ENCODE measurements around the gene MSI1. TPM values are rescaled to one million over a fixed set of nuclear protein-coding genes. Genes with fewer than 3 reads are reported as not detected.

The MSI1 gene
- polyA plus RNA-seq, 1 experiment, result not detected

GRCh38 chr12:120361506-120362208 lies 7.3 kb downstream of the MSI1 start:
- DNase-seq (ENCODE audit: low read depth), result no peak
- CTCF ChIA-PET, result interaction anchor here (0.9 kb wide), 1 partner anchor 13 kb away, joined by 5 read pairs; no protein-coding TSS in a partner anchor
- POLR2A ChIA-PET, result no interaction called here
- Histone ChIP-seq H3K4me3 (ENCODE audit: low read depth, low read length) (peak overlapping the region; percentile 23; the same call in 1 of the 2 replicates), H3K36me3 (ENCODE audit: control insufficient read depth, insufficient read depth, low read length) (no peaks in the 10 kb centered on the region), H3K27me3 (ENCODE audit: control insufficient read depth, insufficient read depth, low read length) (peaks cover 18% of the 10 kb centered on the region)
- TF ChIP-seq CTCF (IDR thresholded peaks at IDR 0.05; ENCODE audit: insufficient read depth, low read depth, low read length), result no peak

GRCh38 chr12:120359128-120359527 lies 9.8 kb downstream of the MSI1 start:
- Histone ChIP-seq H3K36me3 (ENCODE audit: control insufficient read depth, insufficient read depth, low read length) (no peaks in the 10 kb centered on the region), H3K27me3 (ENCODE audit: control insufficient read depth, insufficient read depth, low read length) (peaks cover 10% of the 10 kb centered on the region), H3K4me3 (ENCODE audit: low read depth, low read length) (no peak overlapping the region)
- DNase-seq (ENCODE audit: low read depth), result no peak
- ChIA-PET POLR2A (no interaction called here), CTCF (interaction anchor here (4.7 kb wide), 1 partner anchor 71 kb away, joined by 27 read pairs; no protein-coding TSS in a partner anchor)
- no peak for TF ChIP-seq CTCF (IDR thresholded peaks at IDR 0.05; ENCODE audit: insufficient read depth, low read depth, low read length)

DNA sequence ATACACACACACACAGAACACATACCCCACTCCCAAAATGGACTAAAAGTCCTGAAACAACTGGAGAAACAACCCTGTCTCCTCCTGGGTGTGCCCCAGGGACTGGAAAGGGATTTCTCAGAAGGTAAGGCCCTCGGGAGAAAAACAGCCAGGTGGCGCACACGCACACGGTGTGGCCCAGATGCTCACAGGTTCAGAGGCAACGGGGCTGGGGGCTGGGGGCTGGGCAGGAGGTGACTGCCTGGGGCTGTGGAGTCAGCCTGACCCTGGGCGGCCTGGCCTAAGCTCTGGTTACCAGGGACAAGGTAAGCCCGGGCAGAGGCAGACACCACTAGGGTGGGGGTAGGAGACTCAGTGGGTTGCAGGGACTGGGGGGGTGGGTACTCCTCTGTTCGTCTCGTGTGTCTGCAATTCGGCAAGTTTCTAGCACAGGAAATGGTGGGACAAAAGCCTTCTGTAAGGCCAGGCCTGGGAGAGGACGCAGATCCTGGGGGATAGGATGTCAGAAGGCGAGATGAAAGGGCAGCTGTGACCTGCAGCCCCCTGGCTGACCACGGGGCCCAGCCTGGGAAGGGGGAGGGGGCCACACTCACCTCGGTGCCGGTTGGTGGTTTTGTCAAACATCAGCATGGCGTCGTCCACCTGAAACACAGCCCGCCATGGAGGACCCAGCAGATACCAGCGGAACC lies 10.4 kb downstream of the MSI1 start:
- Histone ChIP-seq H3K4me3 (ENCODE audit: low read depth, low read length) (no peak overlapping the region), H3K36me3 (ENCODE audit: control insufficient read depth, insufficient read depth, low read length) (no peaks in the 10 kb centered on the region), H3K27me3 (ENCODE audit: control insufficient read depth, insufficient read depth, low read length) (peaks cover 8% of the 10 kb centered on the region)
- no peak for TF ChIP-seq CTCF (IDR thresholded peaks at IDR 0.05; ENCODE audit: insufficient read depth, low read depth, low read length)
- ChIA-PET CTCF (interaction anchor here (4.7 kb wide), 1 partner anchor 72 kb away, joined by 27 read pairs; no protein-coding TSS in a partner anchor), POLR2A (no interaction called here)
- DNase-seq (ENCODE audit: low read depth), result no peak

GRCh38 chr12:120357104-120357503 lies 11.9 kb downstream of the MSI1 start:
- Histone ChIP-seq H3K4me3 (ENCODE audit: low read depth, low read length) (no peak overlapping the region), H3K36me3 (ENCODE audit: control insufficient read depth, insufficient read depth, low read length) (no peaks in the 10 kb centered on the region), H3K27me3 (ENCODE audit: control insufficient read depth, insufficient read depth, low read length) (peaks cover 4% of the 10 kb centered on the region; the same call in 1 of the 2 replicates)
- no peak for DNase-seq (ENCODE audit: low read depth)
- CTCF ChIA-PET, result interaction anchor here (0.6 to 4.7 kb wide), 18 partner anchors 9 to 1514 kb away, joined by 3 to 27 read pairs (median 4); partner anchors contain the start of gene COX6A1
- POLR2A ChIA-PET, result no interaction called here
- TF ChIP-seq CTCF (IDR thresholded peaks at IDR 0.05; ENCODE audit: insufficient read depth, low read depth, low read length), result no peak

DNA sequence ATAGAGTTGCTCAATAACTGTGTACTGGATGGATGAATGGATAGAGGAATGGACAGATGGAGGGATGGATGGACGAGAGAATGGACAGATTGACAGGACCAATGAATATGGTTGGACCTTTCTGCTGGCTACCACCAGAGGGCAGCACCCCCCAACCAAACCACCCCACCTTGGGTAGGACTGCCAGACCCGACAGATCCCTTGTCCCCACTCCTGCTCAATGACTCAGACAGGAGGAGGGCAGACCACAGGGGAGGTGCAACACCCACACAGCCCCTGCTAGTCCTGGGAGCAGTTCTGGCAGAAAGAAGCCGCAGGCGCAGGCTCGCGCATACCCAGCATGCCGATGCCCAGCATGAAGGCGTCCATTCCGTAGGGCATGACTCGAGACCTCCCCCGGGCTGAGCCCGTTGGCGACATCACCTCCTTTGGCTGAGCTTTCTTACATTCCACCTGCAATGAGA lies 12.4 kb downstream of the MSI1 start:
- POLR2A ChIA-PET, result no interaction called here
- no peaks in the 10 kb centered on the region for H3K36me3 ChIP-seq (ENCODE audit: control insufficient read depth, insufficient read depth, low read length)
- H3K27me3 ChIP-seq (ENCODE audit: control insufficient read depth, insufficient read depth, low read length), result peaks cover 4% of the 10 kb centered on the region; the same call in 1 of the 2 replicates
- peak; percentile 20 for DNase-seq (ENCODE audit: low read depth)
- peak; percentile 89 for TF ChIP-seq CTCF (IDR thresholded peaks at IDR 0.05; ENCODE audit: insufficient read depth, low read depth, low read length)
- CTCF ChIA-PET, result interaction anchor here (0.6 to 4.7 kb wide), 17 partner anchors 9 to 1515 kb away, joined by 3 to 27 read pairs (median 4); partner anchors contain the start of gene COX6A1
- no peak overlapping the region for H3K4me3 ChIP-seq (ENCODE audit: low read depth, low read length)

Data from BJ (cell line).